Ishikawa (cell line): Measurements from ENCODE around the gene LRBA.

Experiments
- CEBPB ChIP-seq: IDR thresholded peaks from 2 replicates; pipeline ENCODE4 v1.6.1; 2012
- CREB1 ChIP-seq: IDR thresholded peaks from 2 replicates; pipeline ENCODE4 v1.6.1; 2012; ENCODE audit warnings: low read depth
- EGR1 ChIP-seq: IDR thresholded peaks from 2 replicates; pipeline ENCODE4 v1.6.1; 2012
- EP300 ChIP-seq: IDR thresholded peaks from 2 replicates; pipeline ENCODE4 v1.6.1; 2012; ENCODE audit warnings: borderline replicate concordance
- FOXM1 ChIP-seq: IDR thresholded peaks from 2 replicates; pipeline ENCODE4 v1.6.1; 2012; ENCODE audit warnings: low read depth, borderline replicate concordance
- MAX ChIP-seq: IDR thresholded peaks from 2 replicates; pipeline ENCODE4 v1.6.1; 2012
- NFIC ChIP-seq: IDR thresholded peaks from 2 replicates; pipeline ENCODE4 v1.6.1; 2012
- RAD21 ChIP-seq: IDR thresholded peaks from 2 replicates; pipeline ENCODE4 v1.6.1; 2012; ENCODE audit warnings: low read depth
- REST ChIP-seq: IDR thresholded peaks from 2 replicates; pipeline ENCODE4 v1.6.1; 2012; ENCODE audit warnings: low read depth, mild to moderate bottlenecking
- TAF1 ChIP-seq: IDR thresholded peaks from 2 replicates; pipeline ENCODE4 v1.6.1; 2012; ENCODE audit warnings: low read depth, mild to moderate bottlenecking
- TCF12 ChIP-seq: IDR thresholded peaks from 2 replicates; pipeline ENCODE4 v1.6.1; 2012; ENCODE audit warnings: low read depth
- TEAD4 ChIP-seq: IDR thresholded peaks from 2 replicates; pipeline ENCODE4 v1.6.1; 2012
- USF1 ChIP-seq: IDR thresholded peaks from 2 replicates; pipeline ENCODE4 v1.6.1; 2012
- YY1 ChIP-seq: IDR thresholded peaks from 2 replicates; pipeline ENCODE4 v1.6.1; 2012; ENCODE audit warnings: low read depth
- ZBTB7A ChIP-seq: IDR thresholded peaks from 2 replicates; pipeline ENCODE4 v1.6.1; 2012; ENCODE audit warnings: low read depth

The LRBA gene

GRCh38 chr4:150289881-150290280 is 725.2 kb downstream of the LRBA start:
- TF ChIP-seq RAD21 (no peak), USF1 (no peak), MAX (no peak), FOXM1 (no peak), CEBPB (no peak), NFIC (no peak), EGR1 (no peak), TEAD4 (no peak), YY1 (no peak), REST (no peak), CREB1 (no peak), TAF1 (no peak), ZBTB7A (no peak), TCF12 (no peak)

GRCh38 chr4:150289198-150289597 is 725.9 kb downstream of the LRBA start:
- TF ChIP-seq MAX (no peak), TEAD4 (no peak), FOXM1 (no peak), REST (no peak), ZBTB7A (no peak), CREB1 (no peak), EGR1 (no peak), NFIC (no peak), TCF12 (no peak), TAF1 (no peak), YY1 (no peak), RAD21 (no peak), EP300 (no peak), USF1 (no peak), CEBPB (no peak)

- TF ChIP-seq USF1 (no peak), FOXM1 (no peak)
These were observed 728.4 kb downstream of the LRBA start for GRCh38 chr4:150286656-150287055.

GRCh38 chr4:150283689-150284088 is 731.4 kb downstream of the LRBA start:
- TF ChIP-seq CREB1: no peak
- TF ChIP-seq RAD21: no peak
- TF ChIP-seq USF1: no peak
- TF ChIP-seq CEBPB: no peak
- TF ChIP-seq TEAD4: no peak
- no peak for TF ChIP-seq REST
- TF ChIP-seq EP300: no peak
- no peak for TF ChIP-seq EGR1
- no peak for TF ChIP-seq FOXM1
- no peak for TF ChIP-seq TCF12
- TF ChIP-seq NFIC: no peak
- TF ChIP-seq ZBTB7A: no peak
- no peak for TF ChIP-seq TAF1
- no peak for TF ChIP-seq YY1
- no peak for TF ChIP-seq MAX
